K562 (cell line): ENCODE results near the gene EFCAB9. TPM values are rescaled to one million over a fixed set of nuclear protein-coding genes. Genes with fewer than 3 reads are reported as not detected.

Experiments used
- ATAC-seq: fragments of 200-7000 bp; cut with Tn5 transposase; 3 replicates; pipeline ENCODE4 v1.9.1; 2020; ENCODE audit warnings: moderate library complexity
- BruUV-seq: library from RNA; stranded (reverse); fragments of 400-500 nt; replicated peaks from 2 replicates; lab custom pipeline; 2021; lab: Mats Ljungman, UMichigan
- CTCF ChIA-PET: fragments of 300-600 bp; formaldehyde crosslinking; extraction: SDS; loops from one replicate; lab custom pipeline; 2021; ENCODE audit warnings: low intra/inter-chr PET ratio; lab: Yijun Ruan, JAX
- POLR2A ChIA-PET: fragments of 300-600, 350-650 bp; sonication (Branson Sonifier 250); formaldehyde crosslinking; extraction: SDS; loops from one replicate; lab custom pipeline; 2021; ENCODE audit warnings: antibody characterized with exemption, inconsistent platforms; lab: Yijun Ruan, JAX
- DNase-seq, 4 experiments: peaks; one replicate each; pipeline versions ENCODE4 v3.0.0 to v3.0.0-alpha.2; 2011 to 2018; ENCODE audit warnings: low spot score in 3 of 4, mixed read lengths in 3 of 4; ENCODE audit errors: extremely low read depth in 1 of 4
- FAIRE-seq: peaks from 2 replicates; lab custom pipeline; 2011; peaks lifted over from hg19 to GRCh38; lab: Jason Lieb, UNC
- H2AFZ ChIP-seq: 2 replicates; pipeline ENCODE4 v1.6.0; 2011; ENCODE audit warnings: low read depth, low read length, control low read depth, inconsistent platforms
- H3K27ac ChIP-seq: fragments of 200-600 bp; 3 replicates; pipeline ENCODE4 v1.8.0; 2011; ENCODE audit warnings: low read depth, mild to moderate bottlenecking, control low read depth, inconsistent platforms, low read length, moderate library complexity, mixed read lengths; ENCODE audit errors: extremely low read depth
- H3K27me3 ChIP-seq, 2 experiments: fragments of 300-600 bp in 1 of 2; 2 replicates in 1 of 2; 3 replicates in 1 of 2; pipeline versions ENCODE4 v1.6.0 to v1.8.0; 2011; ENCODE audit warnings: inconsistent platforms in 2 of 2, low read length in 2 of 2, mild to moderate bottlenecking in 1 of 2, mixed read lengths in 1 of 2, moderate library complexity in 1 of 2; ENCODE audit not compliant: control insufficient read depth in 2 of 2, insufficient read depth in 2 of 2
- H3K36me3 ChIP-seq: fragments of 300-600 bp; 3 replicates; pipeline ENCODE4 v1.8.0; 2011; ENCODE audit warnings: mild to moderate bottlenecking, low read length, inconsistent platforms; ENCODE audit not compliant: control insufficient read depth, insufficient read depth
- H3K4me1 ChIP-seq, 2 experiments: fragments of 200-600 bp in 1 of 2; replicated peaks in 1 of 2; 2 replicates in 1 of 2; 3 replicates in 1 of 2; pipeline versions ENCODE4 v1.5.1 to v1.8.0; 2011; ENCODE audit warnings: inconsistent platforms in 2 of 2, low read length in 2 of 2, mild to moderate bottlenecking in 1 of 2, mixed read lengths in 1 of 2, moderate library complexity in 1 of 2; ENCODE audit not compliant: control insufficient read depth in 2 of 2, insufficient read depth in 2 of 2
- H3K4me2 ChIP-seq: 2 replicates; pipeline ENCODE4 v1.6.1; 2011; ENCODE audit warnings: low read length, control low read depth, inconsistent platforms, mixed read lengths; ENCODE audit not compliant: insufficient read depth
- H3K4me3 ChIP-seq: fragments of 200-600 bp; sonication (generic), shearing (Covaris generic); 2 replicates; pipeline ENCODE4 v1.5.1; 2016; ENCODE audit warnings: control low read depth, inconsistent platforms
- H3K79me2 ChIP-seq: fragments of 200-600 bp; 3 replicates; pipeline ENCODE4 v1.8.0; 2011; ENCODE audit warnings: low read length, inconsistent platforms; ENCODE audit not compliant: control insufficient read depth, insufficient read depth
- H3K9ac ChIP-seq, 2 experiments: 2 replicates each; pipeline versions ENCODE4 v1.6.0 to v1.6.1; 2011; ENCODE audit warnings: low read depth in 2 of 2, low read length in 2 of 2, control low read depth in 1 of 2, inconsistent platforms in 1 of 2, mild to moderate bottlenecking in 1 of 2, mixed read lengths in 1 of 2; ENCODE audit not compliant: insufficient read depth in 1 of 2
- H3K9me1 ChIP-seq: one replicate; pipeline ENCODE4 v1.6.0; 2011; ENCODE audit warnings: inconsistent platforms, mild to moderate bottlenecking, low read length, moderate library complexity; ENCODE audit not compliant: control insufficient read depth, insufficient read depth
- H3K9me3 ChIP-seq: replicated peaks from 2 replicates; pipeline ENCODE4 v1.5.1; 2011; ENCODE audit warnings: low read depth, low read length, inconsistent platforms; ENCODE audit not compliant: control insufficient read depth, insufficient read depth
- H4K20me1 ChIP-seq: replicated peaks from 2 replicates; pipeline ENCODE4 v1.6.1; 2011; ENCODE audit warnings: low read length, inconsistent platforms, mixed read lengths; ENCODE audit not compliant: control insufficient read depth, insufficient read depth
- ADNP ChIP-seq: fragments of 200-800 bp; sonication (Bioruptor generic); IDR thresholded peaks from 2 replicates; pipeline ENCODE4 v1.6.1; 2016; ENCODE audit warnings: missing genetic modification characterization, missing compliant biosample characterization
- FOSL1 ChIP-seq: fragments of 200-800 bp; sonication (Bioruptor generic); conservative IDR thresholded peaks from 2 replicates; pipeline ENCODE4 v1.6.1; 2016; ENCODE audit warnings: missing genetic modification characterization, missing compliant biosample characterization
- GABPB1 ChIP-seq: sonication (generic); formaldehyde crosslinking; IDR thresholded peaks from 2 replicates; pipeline ENCODE4 v1.8.0; 2022; ENCODE audit warnings: mild to moderate bottlenecking, missing genetic modification reagents
- HNRNPUL1 ChIP-seq: fragments of 200-400 bp; formaldehyde crosslinking; IDR thresholded peaks from 2 replicates; pipeline ENCODE4 v1.6.1; 2017; ENCODE audit warnings: low read length
- L3MBTL2 ChIP-seq: fragments of 450-650 bp; IDR thresholded peaks from 2 replicates; pipeline ENCODE4 v1.6.1; 2016; ENCODE audit warnings: mild to moderate bottlenecking, moderate library complexity
- NBN ChIP-seq: fragments of 450-650 bp; IDR thresholded peaks from 2 replicates; pipeline ENCODE4 v1.6.1; 2016; ENCODE audit warnings: low read depth, mild to moderate bottlenecking
- NFATC3 ChIP-seq: fragments of 450-650 bp; IDR thresholded peaks from 2 replicates; pipeline ENCODE4 v1.6.1; 2017; ENCODE audit warnings: mild to moderate bottlenecking
- NFIC ChIP-seq: fragments of 450-650 bp; IDR thresholded peaks from 2 replicates; pipeline ENCODE4 v1.6.1; 2017; ENCODE audit warnings: mild to moderate bottlenecking, inconsistent platforms
- PRMT5 ChIP-seq: sonication (generic); formaldehyde crosslinking; IDR thresholded peaks from 2 replicates; pipeline ENCODE4 v1.5.0; 2020; ENCODE audit warnings: missing genetic modification reagents
- SAFB ChIP-seq: fragments of 200-400 bp; formaldehyde crosslinking; IDR thresholded peaks from 2 replicates; pipeline ENCODE4 v1.6.1; 2017; ENCODE audit warnings: low read depth, low read length, borderline replicate concordance
- TEAD2 ChIP-seq: fragments of 450-650 bp; IDR thresholded peaks from 2 replicates; pipeline ENCODE4 v1.6.1; 2016; ENCODE audit warnings: missing genetic modification characterization, control low read depth, missing compliant biosample characterization
- ZNF165 ChIP-seq: fragments of 250-450 bp; sonication (Bioruptor Pico); IDR thresholded peaks from 2 replicates; pipeline ENCODE4 v1.4.0; 2020; ENCODE audit warnings: borderline replicate concordance
- WGBS: fragments of 100-300 bp; shearing (Covaris generic); methylation state at CpG from one replicate; pipeline ENCODE4 v1.1.6; 2016; ENCODE audit warnings: low coverage, mixed read lengths; ENCODE audit not compliant: insufficient coverage; ENCODE audit errors: missing lambda C conversion rate; 5-methylcytosine and 5-hydroxymethylcytosine counted together
- in situ Hi-C: fragments of 300-500 bp; cut with MboI; formaldehyde crosslinking; loops from 4 replicates; pipeline ENCODE4 v1.15.0; 2018; ENCODE audit warnings: inconsistent platforms, mixed read lengths
- intact Hi-C: fragments of 100-400 bp; cut with micrococcal nuclease; formaldehyde crosslinking; loops from 2 replicates; pipeline ENCODE4 v1.14.2; 2022
- polyA plus RNA-seq, 8 experiments: library from polyadenylated mRNA; depleted of rRNA in 4 of 8; stranded (reverse) in 5 of 8; unstranded in 3 of 8; fragments of >200 nt; fragmentation: Nextera tagmentation in 2 of 8; fragmentation: Illumina TruSeq in 1 of 8; extraction: Ambion mirVana in 2 of 8; extraction: Trizol in 1 of 8; gene quantifications; 2 replicates each; pipeline versions ENCODE4 v1.2.1 to v1.2.3, GENCODE V29; 2011 to 2014; ENCODE audit warnings: inconsistent platforms in 1 of 8, missing spikeins in 1 of 8
- total RNA-seq, 7 experiments: library from RNA; depleted of rRNA in 6 of 7; stranded (reverse); fragments of >200 nt in 6 of 7; fragmentation: Illumina TruSeq in 2 of 7; extraction: Trizol in 2 of 7; gene quantifications; 2 replicates each; pipeline versions ENCODE4 v1.2.1 to v1.2.3, GENCODE V29; 2011 to 2021; ENCODE audit warnings: low replicate concordance in 1 of 7
- TF ChIP-seq, protein P1 (sequence below): fragments of 450-650 bp; formaldehyde crosslinking; IDR thresholded peaks from 2 replicates; pipeline ENCODE4 v1.4.0; 2020; ENCODE audit warnings: mild to moderate bottlenecking, moderate library complexity
- TF ChIP-seq, protein P2 (sequence below), 2 experiments: fragments of 450-650 bp in 1 of 2; IDR thresholded peaks; 2 replicates each; pipeline ENCODE4 v1.6.1; 2011 to 2017; ENCODE audit warnings: low read depth in 2 of 2, antibody characterized with exemption in 1 of 2, borderline replicate concordance in 1 of 2, low read length in 1 of 2, mild to moderate bottlenecking in 1 of 2, mixed read lengths in 1 of 2; ENCODE audit not compliant: control insufficient read depth in 1 of 2
- TF ChIP-seq, protein P3 (sequence below): fragments of 250-450 bp; sonication (Bioruptor Pico); IDR thresholded peaks from 2 replicates; pipeline ENCODE4 v1.5.0; 2020; ENCODE audit warnings: mild to moderate bottlenecking, borderline replicate concordance

EFCAB9 gene
- total and polyA plus RNA-seq, 9 of the 15 experiments (the other 6 are each of a cell fraction or from before 2014, with no cell fraction given), result not detected

DNA sequence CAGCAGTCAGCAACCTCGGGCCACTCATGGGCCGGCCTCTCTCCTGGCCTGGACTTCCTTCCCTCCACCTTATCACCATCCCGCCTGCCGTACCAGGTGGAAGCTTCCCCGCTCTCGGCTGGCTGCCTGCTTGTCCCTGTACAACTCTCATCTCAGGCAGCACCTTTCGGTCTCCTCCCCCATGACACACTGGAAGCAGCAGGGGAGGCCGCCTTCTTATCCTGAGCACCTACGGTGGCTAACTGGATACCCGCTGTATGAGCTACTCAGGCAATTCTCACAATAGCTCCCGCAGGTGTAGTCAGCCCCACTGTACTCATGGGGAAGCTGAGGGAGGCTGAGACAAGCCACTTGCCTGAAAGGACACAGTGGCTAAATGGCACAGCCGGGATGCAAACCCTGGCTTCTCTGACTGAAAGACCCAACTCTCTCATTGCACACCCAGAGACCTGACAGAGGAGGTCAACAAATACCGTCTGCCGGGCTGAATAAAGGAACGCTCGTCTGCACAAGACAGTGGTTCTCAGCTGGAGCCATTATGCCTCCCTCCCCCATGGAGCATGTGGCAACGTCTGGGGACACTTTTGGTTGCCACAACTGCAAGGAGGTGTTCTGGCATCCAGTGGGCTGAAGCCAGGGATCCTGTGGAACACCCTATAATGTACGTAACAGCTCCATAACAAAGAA is 15.5 kb upstream of the EFCAB9 start:
- Histone ChIP-seq H3K27me3 (no peaks in the 10 kb centered on the region), H3K9me1 (no peaks in the 10 kb centered on the region), H2AFZ (peak overlapping the region; percentile 49), H3K9ac (peak overlapping the region in 1 of 2 experiments; percentile 1; a peak in 1 of 4 replicates), H3K79me2 (no peaks in the 10 kb centered on the region), H3K4me2 (peak overlapping the region; percentile 44; the same call in 1 of the 2 replicates), H3K36me3 (no peaks in the 10 kb centered on the region), H4K20me1 (no peaks in the 10 kb centered on the region), H3K27ac (no peak overlapping the region; the same call in 2 of the 3 replicates), H3K4me1 (peaks cover 6 to 25% of the 10 kb centered on the region in 2 experiments; a peak in 4 of 5 replicates), H3K9me3 (0 out of 2 replicates have a peak, but pooled peaks cover 2% of the 10 kb centered on the region), H3K4me3 (no peak overlapping the region)
- WGBS, result 14% methylated on average over 18 of the region's 18 CpGs
- CTCF ChIA-PET, result no interaction called here
- DNase-seq (peak; percentile 64 to 86 (median 73)), FAIRE-seq (peak; percentile 85), ATAC-seq (peak; percentile 93)
- intact Hi-C loops (no loop called here), in situ Hi-C loops (no loop called here)
- BruUV-seq, result no TSS peak
- POLR2A ChIA-PET, result interaction anchor here (0.5 to 1.1 kb wide), 4 partner anchors 8 to 561 kb away, joined by 3 to 4 read pairs (median 3); no protein-coding TSS in a partner anchor
- no peak for TF ChIP-seq NFATC3
- TF ChIP-seq SAFB, result no peak
- no peak for TF ChIP-seq PRMT5 (CRISPR knock-in tag)
- TF ChIP-seq, protein P1, sequence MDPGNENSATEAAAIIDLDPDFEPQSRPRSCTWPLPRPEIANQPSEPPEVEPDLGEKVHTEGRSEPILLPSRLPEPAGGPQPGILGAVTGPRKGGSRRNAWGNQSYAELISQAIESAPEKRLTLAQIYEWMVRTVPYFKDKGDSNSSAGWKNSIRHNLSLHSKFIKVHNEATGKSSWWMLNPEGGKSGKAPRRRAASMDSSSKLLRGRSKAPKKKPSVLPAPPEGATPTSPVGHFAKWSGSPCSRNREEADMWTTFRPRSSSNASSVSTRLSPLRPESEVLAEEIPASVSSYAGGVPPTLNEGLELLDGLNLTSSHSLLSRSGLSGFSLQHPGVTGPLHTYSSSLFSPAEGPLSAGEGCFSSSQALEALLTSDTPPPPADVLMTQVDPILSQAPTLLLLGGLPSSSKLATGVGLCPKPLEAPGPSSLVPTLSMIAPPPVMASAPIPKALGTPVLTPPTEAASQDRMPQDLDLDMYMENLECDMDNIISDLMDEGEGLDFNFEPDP, result no peak
- no peak for TF ChIP-seq ZNF165 (CRISPR knock-in tag)
- TF ChIP-seq, protein P2, sequence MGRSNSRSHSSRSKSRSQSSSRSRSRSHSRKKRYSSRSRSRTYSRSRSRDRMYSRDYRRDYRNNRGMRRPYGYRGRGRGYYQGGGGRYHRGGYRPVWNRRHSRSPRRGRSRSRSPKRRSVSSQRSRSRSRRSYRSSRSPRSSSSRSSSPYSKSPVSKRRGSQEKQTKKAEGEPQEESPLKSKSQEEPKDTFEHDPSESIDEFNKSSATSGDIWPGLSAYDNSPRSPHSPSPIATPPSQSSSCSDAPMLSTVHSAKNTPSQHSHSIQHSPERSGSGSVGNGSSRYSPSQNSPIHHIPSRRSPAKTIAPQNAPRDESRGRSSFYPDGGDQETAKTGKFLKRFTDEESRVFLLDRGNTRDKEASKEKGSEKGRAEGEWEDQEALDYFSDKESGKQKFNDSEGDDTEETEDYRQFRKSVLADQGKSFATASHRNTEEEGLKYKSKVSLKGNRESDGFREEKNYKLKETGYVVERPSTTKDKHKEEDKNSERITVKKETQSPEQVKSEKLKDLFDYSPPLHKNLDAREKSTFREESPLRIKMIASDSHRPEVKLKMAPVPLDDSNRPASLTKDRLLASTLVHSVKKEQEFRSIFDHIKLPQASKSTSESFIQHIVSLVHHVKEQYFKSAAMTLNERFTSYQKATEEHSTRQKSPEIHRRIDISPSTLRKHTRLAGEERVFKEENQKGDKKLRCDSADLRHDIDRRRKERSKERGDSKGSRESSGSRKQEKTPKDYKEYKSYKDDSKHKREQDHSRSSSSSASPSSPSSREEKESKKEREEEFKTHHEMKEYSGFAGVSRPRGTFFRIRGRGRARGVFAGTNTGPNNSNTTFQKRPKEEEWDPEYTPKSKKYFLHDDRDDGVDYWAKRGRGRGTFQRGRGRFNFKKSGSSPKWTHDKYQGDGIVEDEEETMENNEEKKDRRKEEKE (IDR thresholded peaks at IDR 0.05; ENCODE audit: borderline replicate concordance in 1 of 2, control insufficient read depth in 1 of 2, low read depth in 2 of 2, low read length in 1 of 2), result no peak
- TF ChIP-seq ADNP (tag), result no peak
- TF ChIP-seq TEAD2, result no peak
- 0 out of 2 replicates have a peak, but pooled peaks have one; percentile 20 for TF ChIP-seq FOSL1 (tag)
- TF ChIP-seq HNRNPUL1, result no peak
- no peak for TF ChIP-seq NBN
- peak; percentile 38 for TF ChIP-seq NFIC
- TF ChIP-seq L3MBTL2, result peak; percentile 66
- TF ChIP-seq GABPB1 (CRISPR knock-in tag), result no peak
- TF ChIP-seq, protein P3, sequence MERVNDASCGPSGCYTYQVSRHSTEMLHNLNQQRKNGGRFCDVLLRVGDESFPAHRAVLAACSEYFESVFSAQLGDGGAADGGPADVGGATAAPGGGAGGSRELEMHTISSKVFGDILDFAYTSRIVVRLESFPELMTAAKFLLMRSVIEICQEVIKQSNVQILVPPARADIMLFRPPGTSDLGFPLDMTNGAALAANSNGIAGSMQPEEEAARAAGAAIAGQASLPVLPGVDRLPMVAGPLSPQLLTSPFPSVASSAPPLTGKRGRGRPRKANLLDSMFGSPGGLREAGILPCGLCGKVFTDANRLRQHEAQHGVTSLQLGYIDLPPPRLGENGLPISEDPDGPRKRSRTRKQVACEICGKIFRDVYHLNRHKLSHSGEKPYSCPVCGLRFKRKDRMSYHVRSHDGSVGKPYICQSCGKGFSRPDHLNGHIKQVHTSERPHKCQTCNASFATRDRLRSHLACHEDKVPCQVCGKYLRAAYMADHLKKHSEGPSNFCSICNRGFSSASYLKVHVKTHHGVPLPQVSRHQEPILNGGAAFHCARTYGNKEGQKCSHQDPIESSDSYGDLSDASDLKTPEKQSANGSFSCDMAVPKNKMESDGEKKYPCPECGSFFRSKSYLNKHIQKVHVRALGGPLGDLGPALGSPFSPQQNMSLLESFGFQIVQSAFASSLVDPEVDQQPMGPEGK, result no peak
